Neural cell (in vitro differentiated cells): ENCODE results near the gene CTNNA2. TPM values are rescaled to one million over a fixed set of nuclear protein-coding genes. Genes with fewer than 3 reads are reported as not detected.

ENCODE experiments used
- H2AFZ ChIP-seq: fragments of 200-600, 300-800 bp; sonication (generic), shearing (Covaris generic); 2 replicates; pipeline ENCODE4 v1.6.0; 2014; ENCODE audit warnings: low read depth, mild to moderate bottlenecking, antibody characterized with exemption, low read length, moderate library complexity
- H3F3A ChIP-seq: fragments of 200-600 bp; shearing (Covaris generic); 2 replicates; pipeline ENCODE4 v1.6.1; 2016; ENCODE audit warnings: mild to moderate bottlenecking, moderate library complexity, mixed read lengths, antibody characterized with exemption, low read length; ENCODE audit not compliant: insufficient read depth, poor library complexity, severe bottlenecking
- H3K27ac ChIP-seq: fragments of 200-600, 300-800 bp; sonication (generic), shearing (Covaris generic); 2 replicates; pipeline ENCODE4 v1.5.1; 2014; ENCODE audit warnings: mild to moderate bottlenecking, low read length, moderate library complexity
- H3K27me3 ChIP-seq: fragments of 300-800, 200-600 bp; sonication (generic), shearing (Covaris generic); 2 replicates; pipeline ENCODE4 v1.6.0; 2014; ENCODE audit warnings: mild to moderate bottlenecking, low read depth, low read length, moderate library complexity; ENCODE audit not compliant: insufficient read depth
- H3K36me3 ChIP-seq: fragments of 300-800, 200-600 bp; sonication (generic), shearing (Covaris generic); 2 replicates; pipeline ENCODE4 v1.5.1; 2014; ENCODE audit warnings: mild to moderate bottlenecking, antibody characterized with exemption, low read length, moderate library complexity; ENCODE audit not compliant: insufficient read depth
- H3K4me2 ChIP-seq: fragments of 300-800, 200-600 bp; sonication (generic), shearing (Covaris generic); 2 replicates; pipeline ENCODE4 v1.6.0; 2014; ENCODE audit warnings: mild to moderate bottlenecking, low read length
- H3K4me3 ChIP-seq: fragments of 300-800, 200-600 bp; sonication (generic), shearing (Covaris generic); 2 replicates; pipeline ENCODE4 v1.5.1; 2014; ENCODE audit warnings: mild to moderate bottlenecking, low read length, moderate library complexity
- H3K79me2 ChIP-seq: fragments of 200-600 bp; shearing (Covaris generic); replicated peaks from 2 replicates; pipeline ENCODE4 v1.6.0; 2014; ENCODE audit warnings: mild to moderate bottlenecking, low read length, moderate library complexity; ENCODE audit not compliant: insufficient read depth
- H3K9ac ChIP-seq: fragments of 300-800, 200-600 bp; sonication (generic), shearing (Covaris generic); 2 replicates; pipeline ENCODE4 v1.6.1; 2016; ENCODE audit warnings: mild to moderate bottlenecking, low read length, mixed read lengths
- H3K9me2 ChIP-seq: fragments of 200-600 bp; shearing (Covaris generic); 2 replicates; pipeline ENCODE4 v1.6.1; 2016; ENCODE audit warnings: mild to moderate bottlenecking, low read length, mixed read lengths; ENCODE audit not compliant: insufficient read depth
- H3K9me3 ChIP-seq: fragments of 200-600, 300-800 bp; sonication (generic), shearing (Covaris generic); 2 replicates; pipeline ENCODE4 v1.6.1; 2016; ENCODE audit warnings: mild to moderate bottlenecking, mixed run types, low read length, moderate library complexity, mixed read lengths
- H4K20me1 ChIP-seq: fragments of 200-600 bp; shearing (Covaris generic); 2 replicates; pipeline ENCODE4 v1.6.1; 2016; ENCODE audit warnings: mild to moderate bottlenecking, mixed run types; ENCODE audit not compliant: insufficient read depth
- CTCF ChIP-seq: fragments of 450-650 bp; IDR thresholded peaks from 2 replicates; pipeline ENCODE4 v1.5.1; 2014; ENCODE audit warnings: antibody characterized with exemption, mild to moderate bottlenecking, moderate library complexity; ENCODE audit not compliant: poor library complexity, severe bottlenecking
- EP300 ChIP-seq: fragments of 450-650 bp; conservative IDR thresholded peaks from 2 replicates; pipeline ENCODE4 v1.6.1; 2014; ENCODE audit warnings: antibody characterized with exemption, mild to moderate bottlenecking, moderate library complexity; ENCODE audit not compliant: poor library complexity, severe bottlenecking
- EZH2 ChIP-seq: fragments of 200-600, 300-800 bp; shearing (Covaris generic), sonication (generic); IDR thresholded peaks from 2 replicates; pipeline ENCODE4 v1.6.1; 2014; ENCODE audit warnings: antibody characterized with exemption, low read length, borderline replicate concordance, mild to moderate bottlenecking; ENCODE audit not compliant: insufficient read depth, poor library complexity, severe bottlenecking
- MXI1 ChIP-seq: fragments of 450-650 bp; conservative IDR thresholded peaks from 2 replicates; pipeline ENCODE4 v1.6.1; 2014; ENCODE audit warnings: antibody characterized with exemption, mild to moderate bottlenecking; ENCODE audit not compliant: poor library complexity, severe bottlenecking
- POLR2AphosphoS5 ChIP-seq: IDR thresholded peaks from 2 replicates; pipeline ENCODE4 v1.6.1; 2012
- RAD21 ChIP-seq: fragments of 450-650 bp; conservative IDR thresholded peaks from 2 replicates; pipeline ENCODE4 v1.6.1; 2014; ENCODE audit warnings: antibody characterized with exemption, mild to moderate bottlenecking, moderate library complexity
- REST ChIP-seq: IDR thresholded peaks from 2 replicates; pipeline ENCODE4 v1.6.1; 2012; ENCODE audit warnings: borderline replicate concordance
- SMC3 ChIP-seq: fragments of 450-650 bp; conservative IDR thresholded peaks from 2 replicates; pipeline ENCODE4 v1.6.1; 2014; ENCODE audit warnings: antibody characterized with exemption, mild to moderate bottlenecking, moderate library complexity; ENCODE audit not compliant: poor library complexity
- TAF1 ChIP-seq: IDR thresholded peaks from 2 replicates; pipeline ENCODE4 v1.6.1; 2012; ENCODE audit warnings: low read depth
- polyA plus RNA-seq: library from polyadenylated mRNA; depleted of rRNA; stranded (reverse); fragments of >200 nt; gene quantifications from 2 replicates; pipeline ENCODE4 v1.2.3, GENCODE V29; 2014

CTNNA2 gene
- polyA plus RNA-seq, 1 donor from 2014 or later, result 194 TPM

- no peaks in the 10 kb centered on the region for H3F3A ChIP-seq
Observed at GRCh38 chr2:80592106-80592505, 1079.3 kb downstream of the CTNNA2 start.

GRCh38 chr2:80610108-80610507 is 1097.3 kb downstream of the CTNNA2 start:
- H3K36me3 ChIP-seq, result no peaks in the 10 kb centered on the region

More at GRCh38 chr2:80592106-80592505, 1079.3 kb downstream of the CTNNA2 start:
- Histone ChIP-seq H3K79me2 (no peaks in the 10 kb centered on the region), H4K20me1 (no peaks in the 10 kb centered on the region), H3K9ac (no peak overlapping the region), H3K9me2 (no peaks in the 10 kb centered on the region), H3K27ac (no peak overlapping the region), H3K9me3 (no peaks in the 10 kb centered on the region), H3K4me2 (no peak overlapping the region), H3K4me3 (no peak overlapping the region), H2AFZ (no peak overlapping the region), H3K36me3 (no peaks in the 10 kb centered on the region), H3K27me3 (no peaks in the 10 kb centered on the region)
- TF ChIP-seq TAF1, result no peak
- TF ChIP-seq SMC3, result no peak
- TF ChIP-seq POLR2AphosphoS5, result no peak
- no peak for TF ChIP-seq EZH2
- TF ChIP-seq RAD21, result no peak
- TF ChIP-seq MXI1, result no peak
- TF ChIP-seq REST, result no peak
- no peak for TF ChIP-seq EP300
- no peak for TF ChIP-seq CTCF

GRCh38 chr2:80621656-80622055 is 1108.8 kb downstream of the CTNNA2 start:
- H3K9ac ChIP-seq, result no peak overlapping the region
- no peaks in the 10 kb centered on the region for H4K20me1 ChIP-seq
- H3K36me3 ChIP-seq, result no peaks in the 10 kb centered on the region
- H3K4me3 ChIP-seq, result no peak overlapping the region
- H3K27me3 ChIP-seq, result no peaks in the 10 kb centered on the region
- H2AFZ ChIP-seq, result no peak overlapping the region
- no peaks in the 10 kb centered on the region for H3K9me2 ChIP-seq
- H3K27ac ChIP-seq, result no peak overlapping the region
- no peak overlapping the region for H3K4me2 ChIP-seq
- no peak for TF ChIP-seq CTCF
- no peak for TF ChIP-seq TAF1
- no peak for TF ChIP-seq RAD21
- TF ChIP-seq REST, result no peak
- TF ChIP-seq EZH2, result no peak
- no peak for TF ChIP-seq POLR2AphosphoS5
- no peak for TF ChIP-seq MXI1
- TF ChIP-seq SMC3, result no peak
- TF ChIP-seq EP300, result no peak
- H3K9me3 ChIP-seq, result no peaks in the 10 kb centered on the region
- H3K79me2 ChIP-seq, result no peaks in the 10 kb centered on the region
- no peaks in the 10 kb centered on the region for H3F3A ChIP-seq

More at GRCh38 chr2:80610108-80610507, 1097.3 kb downstream of the CTNNA2 start:
- Histone ChIP-seq H3F3A (no peaks in the 10 kb centered on the region), H3K4me2 (no peak overlapping the region), H3K79me2 (no peaks in the 10 kb centered on the region), H3K27ac (no peak overlapping the region), H3K9me3 (no peaks in the 10 kb centered on the region), H3K27me3 (no peaks in the 10 kb centered on the region), H2AFZ (no peak overlapping the region), H3K9ac (no peak overlapping the region), H4K20me1 (no peaks in the 10 kb centered on the region), H3K4me3 (no peak overlapping the region), H3K9me2 (no peaks in the 10 kb centered on the region)
- no peak for TF ChIP-seq EP300
- TF ChIP-seq POLR2AphosphoS5, result no peak
- no peak for TF ChIP-seq SMC3
